Measurements from ENCODE around the gene FITM2.
"Not testable (repeated sequence)": the region's sequence is repeated elsewhere in the genome, so short reads cannot be mapped to it uniquely, and the experiment has no call there.

- TF ChIP-seq, protein P1, sequence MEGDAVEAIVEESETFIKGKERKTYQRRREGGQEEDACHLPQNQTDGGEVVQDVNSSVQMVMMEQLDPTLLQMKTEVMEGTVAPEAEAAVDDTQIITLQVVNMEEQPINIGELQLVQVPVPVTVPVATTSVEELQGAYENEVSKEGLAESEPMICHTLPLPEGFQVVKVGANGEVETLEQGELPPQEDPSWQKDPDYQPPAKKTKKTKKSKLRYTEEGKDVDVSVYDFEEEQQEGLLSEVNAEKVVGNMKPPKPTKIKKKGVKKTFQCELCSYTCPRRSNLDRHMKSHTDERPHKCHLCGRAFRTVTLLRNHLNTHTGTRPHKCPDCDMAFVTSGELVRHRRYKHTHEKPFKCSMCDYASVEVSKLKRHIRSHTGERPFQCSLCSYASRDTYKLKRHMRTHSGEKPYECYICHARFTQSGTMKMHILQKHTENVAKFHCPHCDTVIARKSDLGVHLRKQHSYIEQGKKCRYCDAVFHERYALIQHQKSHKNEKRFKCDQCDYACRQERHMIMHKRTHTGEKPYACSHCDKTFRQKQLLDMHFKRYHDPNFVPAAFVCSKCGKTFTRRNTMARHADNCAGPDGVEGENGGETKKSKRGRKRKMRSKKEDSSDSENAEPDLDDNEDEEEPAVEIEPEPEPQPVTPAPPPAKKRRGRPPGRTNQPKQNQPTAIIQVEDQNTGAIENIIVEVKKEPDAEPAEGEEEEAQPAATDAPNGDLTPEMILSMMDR (IDR thresholded peaks at IDR 0.05; ENCODE audit: poor library complexity): not testable (repeated sequence)
- not testable (repeated sequence) for TF ChIP-seq EZH2 (IDR thresholded peaks at IDR 0.05; ENCODE audit: borderline replicate concordance); EZH2phosphoT487 (IDR thresholded peaks at IDR 0.05; ENCODE audit: low read depth, severe bottlenecking, unreplicated experiment)
Observed at GRCh38 chr20:44345941-44346340, 34.9 kb upstream of the FITM2 start.

Measured in hepatocyte (in vitro differentiated cells).